SK-N-SH (cell line): ENCODE data around the gene NAMPT. TPM values are rescaled to one million over a fixed set of nuclear protein-coding genes. Genes with fewer than 3 reads are reported as not detected.

Experiments used
- CTCF ChIA-PET: fragments of 300-600, 350-600 bp; formaldehyde crosslinking; extraction: SDS; loops from one replicate; lab custom pipeline; 2021; lab: Yijun Ruan, JAX
- POLR2A ChIA-PET: fragments of 350-600 bp; sonication (Branson Sonifier 250); formaldehyde crosslinking; extraction: SDS; loops from one replicate; lab custom pipeline; 2020; ENCODE audit warnings: antibody characterized with exemption, inconsistent platforms; lab: Yijun Ruan, JAX
- DNase-seq: peaks from one replicate; pipeline ENCODE4 v3.0.0; 2012
- H2AFZ ChIP-seq: fragments of 200-600 bp; sonication (generic); 2 replicates; pipeline ENCODE4 v1.8.1; 2016; ENCODE audit warnings: antibody characterized with exemption, mild to moderate bottlenecking, low read depth
- H3F3A ChIP-seq: fragments of 200-600 bp; sonication (generic); replicated peaks from 2 replicates; pipeline ENCODE3; 2016; ENCODE audit warnings: antibody characterized with exemption, mild to moderate bottlenecking; ENCODE audit not compliant: insufficient read depth
- H3K27ac ChIP-seq, 2 experiments: fragments of 200-500 bp in 1 of 2; fragments of 200-600 bp in 1 of 2; sonication (Bioruptor generic) in 1 of 2; sonication (generic), shearing (Covaris generic) in 1 of 2; 2 replicates each; pipeline versions ENCODE4 v1.5.1 to v1.6.1; 2014 to 2016; ENCODE audit warnings: low read depth in 2 of 2, inconsistent platforms in 1 of 2, low read length in 1 of 2, mild to moderate bottlenecking in 1 of 2, mixed read lengths in 1 of 2
- H3K27me3 ChIP-seq: fragments of 200-600 bp; sonication (generic), shearing (Covaris generic); 2 replicates; pipeline ENCODE4 v1.6.1; 2016; ENCODE audit warnings: mixed run types; ENCODE audit not compliant: insufficient read depth
- H3K36me3 ChIP-seq, 2 experiments: fragments of 200-500 bp in 1 of 2; fragments of 200-600 bp in 1 of 2; sonication (Bioruptor generic) in 1 of 2; sonication (generic) in 1 of 2; replicated peaks in 1 of 2; 2 replicates each; pipeline versions ENCODE3 to v1.5.1; 2014 to 2016; ENCODE audit warnings: low read length in 1 of 2, mild to moderate bottlenecking in 1 of 2; ENCODE audit not compliant: insufficient read depth in 2 of 2, control insufficient read depth in 1 of 2
- H3K4me1 ChIP-seq, 2 experiments: fragments of 200-500 bp in 1 of 2; fragments of 200-600 bp in 1 of 2; sonication (Bioruptor generic) in 1 of 2; sonication (generic), shearing (Covaris generic) in 1 of 2; 2 replicates each; pipeline versions ENCODE4 v1.5.1 to v1.6.1; 2014 to 2016; ENCODE audit warnings: low read depth in 1 of 2, low read length in 1 of 2, mixed run types in 1 of 2; ENCODE audit not compliant: insufficient read depth in 2 of 2, control insufficient read depth in 1 of 2
- H3K4me2 ChIP-seq: fragments of 200-600 bp; sonication (generic), shearing (Covaris generic); 2 replicates; pipeline ENCODE4 v1.6.1; 2017; ENCODE audit warnings: mixed run types
- H3K4me3 ChIP-seq, 2 experiments: fragments of 200-500 bp in 1 of 2; fragments of 200-600 bp in 1 of 2; sonication (Bioruptor generic) in 1 of 2; sonication (generic), shearing (Covaris generic) in 1 of 2; 2 replicates each; pipeline versions ENCODE4 v1.5.1 to v1.8.1; 2014 to 2016; ENCODE audit warnings: low read depth in 2 of 2, inconsistent platforms in 1 of 2, low read length in 1 of 2, mild to moderate bottlenecking in 1 of 2, mixed read lengths in 1 of 2, moderate library complexity in 1 of 2
- H3K79me2 ChIP-seq: fragments of 200-600 bp; sonication (generic); 2 replicates; pipeline ENCODE4 v1.8.1; 2017; ENCODE audit warnings: mild to moderate bottlenecking; ENCODE audit not compliant: insufficient read depth
- H3K9ac ChIP-seq: fragments of 200-600 bp; sonication (generic); 2 replicates; pipeline ENCODE4 v1.6.1; 2017; ENCODE audit warnings: mixed run types
- H3K9me2 ChIP-seq: fragments of 200-600 bp; sonication (generic); 2 replicates; pipeline ENCODE4 v1.6.1; 2017; ENCODE audit warnings: mixed run types
- H3K9me3 ChIP-seq: fragments of 200-600 bp; sonication (generic); 2 replicates; pipeline ENCODE4 v1.6.1; 2017; ENCODE audit warnings: mixed run types, mild to moderate bottlenecking, moderate library complexity
- H4K20me1 ChIP-seq: fragments of 200-600 bp; sonication (generic); 2 replicates; pipeline ENCODE4 v1.6.1; 2017; ENCODE audit warnings: mild to moderate bottlenecking, mixed run types; ENCODE audit not compliant: insufficient read depth
- CHD2 ChIP-seq: fragments of 150-350 bp; IDR thresholded peaks from 2 replicates; pipeline ENCODE4 v1.6.1; 2018; ENCODE audit warnings: low read length; ENCODE audit not compliant: partially characterized antibody
- EP300 ChIP-seq, 2 experiments: IDR thresholded peaks; 2 replicates each; pipeline versions ENCODE4 v1.4.0 to v1.6.1; 2012; ENCODE audit warnings: borderline replicate concordance in 1 of 2, low read depth in 1 of 2, low read length in 1 of 2
- EZH2phosphoT487 ChIP-seq: fragments of 200-600 bp; sonication (generic); IDR thresholded peaks from 2 replicates; pipeline ENCODE4 v1.6.1; 2017; ENCODE audit warnings: low read depth, mixed run types, mild to moderate bottlenecking, antibody characterized with exemption, moderate library complexity, borderline replicate concordance
- FOXJ3 ChIP-seq: sonication (generic); formaldehyde crosslinking; IDR thresholded peaks from 2 replicates; pipeline ENCODE4 v1.5.1; 2020; ENCODE audit warnings: mild to moderate bottlenecking, missing genetic modification reagents
- FOXM1 ChIP-seq: IDR thresholded peaks from 2 replicates; pipeline ENCODE4 v1.4.0; 2012; ENCODE audit warnings: low read depth, mild to moderate bottlenecking
- GABPA ChIP-seq: IDR thresholded peaks from 2 replicates; pipeline ENCODE4 v1.4.0; 2012; ENCODE audit warnings: low read depth, mild to moderate bottlenecking
- GATA2 ChIP-seq: sonication (generic); formaldehyde crosslinking; IDR thresholded peaks from 2 replicates; pipeline ENCODE4 v1.5.0; 2020; ENCODE audit warnings: mild to moderate bottlenecking, missing genetic modification reagents
- JUND ChIP-seq: IDR thresholded peaks from 2 replicates; pipeline ENCODE4 v1.4.0; 2012
- MAX ChIP-seq: IDR thresholded peaks from 2 replicates; pipeline ENCODE4 v1.4.0; 2012; ENCODE audit warnings: low read depth
- MEF2A ChIP-seq: IDR thresholded peaks from 2 replicates; pipeline ENCODE4 v1.4.0; 2012; ENCODE audit warnings: low read depth, borderline replicate concordance
- NFIC ChIP-seq: IDR thresholded peaks from 2 replicates; pipeline ENCODE4 v1.4.0; 2012; ENCODE audit warnings: borderline replicate concordance
- NRF1 ChIP-seq: IDR thresholded peaks from 2 replicates; pipeline ENCODE4 v1.6.1; 2012; ENCODE audit warnings: low read depth, mild to moderate bottlenecking, low read length
- PBX3 ChIP-seq: IDR thresholded peaks from 2 replicates; pipeline ENCODE4; 2012
- POLR2AphosphoS5 ChIP-seq: IDR thresholded peaks from 2 replicates; pipeline ENCODE4 v1.6.1; 2012; ENCODE audit warnings: low read depth, low read length
- RCOR1 ChIP-seq: fragments of 150-350 bp; IDR thresholded peaks from 2 replicates; pipeline ENCODE4 v1.6.1; 2017; ENCODE audit warnings: antibody characterized with exemption, low read length
- SMC3 ChIP-seq: IDR thresholded peaks from 2 replicates; pipeline ENCODE4 v1.6.1; 2012; ENCODE audit warnings: low read depth, low read length, improper control_type of control experiment
- TAF1 ChIP-seq: IDR thresholded peaks from 2 replicates; pipeline ENCODE4 v1.6.1; 2012; ENCODE audit warnings: low read depth, mild to moderate bottlenecking, low read length, moderate library complexity, borderline replicate concordance
- TCF12 ChIP-seq: IDR thresholded peaks from 2 replicates; pipeline ENCODE4 v1.4.0; 2012
- USF1 ChIP-seq: IDR thresholded peaks from 2 replicates; pipeline ENCODE4 v1.4.0; 2012; ENCODE audit warnings: low read depth, borderline replicate concordance
- YY1 ChIP-seq: IDR thresholded peaks from 2 replicates; pipeline ENCODE4 v1.4.0; 2012; ENCODE audit warnings: low read depth, mild to moderate bottlenecking
- ZBTB33 ChIP-seq: IDR thresholded peaks from 2 replicates; pipeline ENCODE4 v1.4.0; 2012; ENCODE audit warnings: low read depth, borderline replicate concordance
- WGBS: methylation state at CpG from one replicate; pipeline ENCODE4 v1.1.6; 2017; ENCODE audit warnings: low lambda C conversion rate; 5-methylcytosine and 5-hydroxymethylcytosine counted together
- polyA plus RNA-seq, 3 experiments: library from polyadenylated mRNA; depleted of rRNA; stranded (reverse); fragments of >200 nt; gene quantifications; 2 replicates each; pipeline ENCODE4 v1.2.3, GENCODE V29; 2012

NAMPT gene
- polyA plus RNA-seq, 1 of the 3 experiments (the other 2 are of a cell fraction) = 20.1 TPM

GRCh38 chr7:106254525-106255116 is 30.2 kb downstream of the NAMPT start:
- 95% methylated on average over 4 of the region's 4 CpGs for WGBS
- CTCF ChIA-PET = interaction anchor here (1.5 kb wide), 1 partner anchor 19 kb away, joined by 4 read pairs; no protein-coding TSS in a partner anchor

GRCh38 chr7:106252568-106252967 is 32.2 kb downstream of the NAMPT start:
- no peak overlapping the region for H3K4me3 ChIP-seq
- CTCF ChIA-PET = no interaction called here
- H3K9me2 ChIP-seq = no peaks in the 10 kb centered on the region
- TF ChIP-seq TAF1 (no peak), POLR2AphosphoS5 (no peak), YY1 (no peak), CHD2 (no peak), MAX (no peak), EZH2phosphoT487 (no peak), NFIC (no peak), USF1 (no peak), FOXJ3 (CRISPR knock-in tag) (no peak), FOXM1 (no peak), MEF2A (no peak), EP300 (IDR thresholded peaks at IDR 0.05; ENCODE audit: borderline replicate concordance in 1 of 2, low read depth in 1 of 2, low read length in 1 of 2) (no peak), GATA2 (CRISPR knock-in tag) (no peak)

More at GRCh38 chr7:106254525-106255116, 30.2 kb downstream of the NAMPT start:
- Histone ChIP-seq H3K27me3 (no peaks in the 10 kb centered on the region), H3K4me1 (no peaks in the 10 kb centered on the region), H2AFZ (no peak overlapping the region), H3K27ac (no peak overlapping the region), H4K20me1 (no peaks in the 10 kb centered on the region), H3K36me3 (peaks cover 71 to 77% of the 10 kb centered on the region in 2 experiments), H3K9me3 (no peaks in the 10 kb centered on the region), H3K4me2 (no peak overlapping the region), H3K79me2 (no peaks in the 10 kb centered on the region), H3F3A (no peaks in the 10 kb centered on the region), H3K4me3 (no peak overlapping the region), H3K9me2 (no peaks in the 10 kb centered on the region), H3K9ac (no peak overlapping the region)
- TF ChIP-seq GABPA (no peak), NRF1 (no peak), ZBTB33 (no peak), TAF1 (no peak), PBX3 (no peak), NFIC (no peak), FOXJ3 (CRISPR knock-in tag) (no peak), EP300 (IDR thresholded peaks at IDR 0.05; ENCODE audit: borderline replicate concordance in 1 of 2, low read depth in 1 of 2, low read length in 1 of 2) (no peak), TCF12 (no peak), YY1 (no peak), SMC3 (no peak), RCOR1 (no peak), JUND (no peak)
- POLR2A ChIA-PET = no interaction called here
- DNase-seq = no peak

More at GRCh38 chr7:106252568-106252967, 32.2 kb downstream of the NAMPT start:
- H3K4me2 ChIP-seq = no peak overlapping the region
- no peaks in the 10 kb centered on the region for H3K9me3 ChIP-seq
- H3K9ac ChIP-seq = no peak overlapping the region
- no peak overlapping the region for H3K27ac ChIP-seq
- H2AFZ ChIP-seq = no peak overlapping the region
- H3K36me3 ChIP-seq = peaks cover 69 to 83% of the 10 kb centered on the region in 2 experiments
- H3K27me3 ChIP-seq = no peaks in the 10 kb centered on the region
- no peak for DNase-seq
- H3K79me2 ChIP-seq = no peaks in the 10 kb centered on the region
- H3K4me1 ChIP-seq = no peaks in the 10 kb centered on the region
- no peaks in the 10 kb centered on the region for H4K20me1 ChIP-seq
- POLR2A ChIA-PET = no interaction called here
- WGBS = 96% methylated on average over 3 of the region's 3 CpGs
- peaks cover 3% of the 10 kb centered on the region for H3F3A ChIP-seq
